Stimulated activated CD8-positive, alpha-beta memory T cell treated with anti-CD3 and anti-CD28 coated beads, Interleukin-4, amount 100 ng/mL, for 1 hour (primary cell): ENCODE results near the gene RHBDD1.

Source experiments
- DNase-seq, 2 donors: peaks; one replicate each; pipeline ENCODE4 v3.0.0-alpha.2; 2020; ENCODE audit warnings: low read depth in 2 of 2, low spot score in 1 of 2

RHBDD1 gene

DNA sequence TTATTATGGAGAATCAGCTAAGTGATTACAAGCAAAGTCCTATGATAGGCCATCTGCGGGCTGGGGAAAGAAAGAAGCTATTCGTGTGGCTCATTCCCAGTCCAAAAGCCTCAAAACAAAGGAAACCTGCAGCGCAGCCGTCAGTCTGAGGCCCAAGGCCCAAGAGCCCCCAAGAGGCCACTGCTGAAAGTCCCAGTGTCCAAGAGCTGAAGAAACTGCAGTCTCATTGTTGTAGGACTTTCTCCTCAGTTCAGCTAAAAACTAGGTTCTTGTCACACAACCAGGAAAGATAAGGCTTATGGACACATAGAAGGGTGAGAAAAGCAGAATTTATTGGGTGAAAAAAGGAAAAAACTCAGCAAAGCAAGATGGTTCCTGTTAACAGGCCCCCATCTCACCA lies 143.2 kb downstream of the RHBDD1 start:
- no peak for DNase-seq

DNA sequence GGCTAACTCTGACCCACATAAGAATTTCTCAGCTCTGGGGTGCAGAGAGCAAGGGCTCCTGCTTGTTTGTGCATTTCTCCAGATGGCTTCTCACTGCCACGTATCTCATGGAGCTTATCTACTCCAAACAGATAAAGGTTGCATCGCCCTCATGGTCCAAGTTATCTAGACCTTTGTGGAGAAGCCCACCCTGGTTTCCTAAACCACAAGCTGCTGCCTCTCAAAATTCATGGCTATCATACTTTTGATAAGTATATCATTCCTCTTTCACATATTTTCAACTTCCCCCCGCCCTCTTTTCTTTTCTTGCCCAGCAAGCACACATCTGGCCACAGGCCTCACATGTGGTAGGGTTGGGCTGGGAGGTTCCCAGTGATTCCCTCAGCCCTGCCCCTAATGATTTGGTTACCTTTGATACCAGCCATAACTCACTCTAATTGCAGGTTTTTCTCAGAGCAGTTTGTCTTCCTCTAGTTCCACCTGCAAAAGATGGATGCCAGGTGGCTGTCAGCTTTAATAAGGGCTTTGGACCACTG lies 146.0 kb downstream of the RHBDD1 start:
- DNase-seq: no peak

DNA sequence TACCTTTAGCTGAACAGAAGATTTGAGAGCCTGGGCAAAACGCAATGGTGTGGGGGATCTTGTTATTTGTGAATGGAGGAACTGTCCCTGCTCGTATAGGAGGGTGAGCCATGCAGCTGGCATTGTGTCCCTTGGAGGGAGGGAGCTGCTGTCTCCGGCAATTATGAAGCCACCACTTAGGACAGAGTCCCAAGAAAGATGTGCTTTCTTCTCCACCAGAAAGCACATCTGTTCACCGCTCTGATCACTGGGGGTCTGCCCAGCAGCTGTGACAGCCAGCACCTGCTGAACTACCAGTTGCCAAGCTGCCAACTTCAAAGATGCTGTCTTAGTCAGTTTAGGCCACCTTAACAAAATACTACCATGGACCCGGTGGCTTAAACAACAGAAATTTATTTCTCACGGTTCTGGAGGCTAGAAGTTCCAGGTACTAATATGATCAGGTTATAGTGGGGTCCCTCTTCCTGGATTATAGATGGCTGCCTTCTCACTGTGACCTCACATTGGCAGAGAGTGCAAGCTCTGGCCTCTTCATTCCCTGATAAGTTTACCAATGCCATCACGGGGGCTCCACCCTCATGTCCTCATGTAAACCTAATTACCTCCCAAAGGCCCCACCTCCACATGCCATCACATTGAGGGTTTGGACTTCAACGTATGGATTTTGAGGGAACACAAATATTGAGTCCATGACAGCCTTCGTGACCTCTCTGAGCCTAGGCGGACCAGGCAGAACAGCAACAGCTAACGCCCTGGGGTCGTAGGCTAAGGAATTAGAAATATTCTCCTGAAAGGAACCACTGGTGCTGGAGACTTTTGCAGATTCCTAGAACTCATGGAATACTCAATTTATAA lies 148.3 kb downstream of the RHBDD1 start:
- DNase-seq: no peak

DNA sequence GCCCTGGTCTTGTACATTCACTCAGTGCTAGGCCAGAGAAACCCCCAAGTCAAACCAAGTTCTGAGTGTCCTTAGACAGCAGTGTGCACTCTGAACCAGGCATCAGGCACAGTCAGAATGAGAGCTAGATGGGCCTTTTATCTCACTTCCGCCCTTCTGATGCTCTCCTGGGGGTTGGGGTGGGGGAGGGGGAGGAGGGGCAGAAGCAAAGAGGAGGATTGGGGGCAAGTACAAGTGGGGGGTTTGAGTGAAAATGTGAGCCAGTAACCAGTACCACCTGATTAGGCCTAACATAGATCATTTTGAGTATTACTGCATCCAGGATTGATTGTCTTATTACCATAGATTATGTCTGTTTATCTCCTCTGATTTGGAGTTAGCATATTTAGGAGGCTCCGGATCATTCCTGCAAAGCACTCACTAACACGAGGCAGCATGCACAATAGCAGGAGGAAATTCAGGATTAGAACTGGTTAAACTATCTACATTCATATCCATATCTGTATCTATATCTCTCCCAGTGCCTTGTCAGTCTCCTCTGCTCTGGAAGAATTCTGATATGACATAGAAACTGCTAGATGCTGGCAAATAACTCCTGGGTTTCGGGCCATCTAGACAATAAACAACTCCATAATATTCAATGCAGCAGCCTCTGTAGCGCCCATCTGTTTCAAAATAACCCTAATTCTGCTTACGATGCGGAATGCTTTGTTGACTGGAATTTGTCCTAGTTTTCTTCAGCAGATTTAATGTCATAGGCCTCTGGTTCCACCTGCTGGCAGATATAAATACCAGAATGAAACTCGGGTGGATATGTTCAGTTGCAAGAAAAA lies 149.1 kb downstream of the RHBDD1 start:
- no peak for DNase-seq

DNA sequence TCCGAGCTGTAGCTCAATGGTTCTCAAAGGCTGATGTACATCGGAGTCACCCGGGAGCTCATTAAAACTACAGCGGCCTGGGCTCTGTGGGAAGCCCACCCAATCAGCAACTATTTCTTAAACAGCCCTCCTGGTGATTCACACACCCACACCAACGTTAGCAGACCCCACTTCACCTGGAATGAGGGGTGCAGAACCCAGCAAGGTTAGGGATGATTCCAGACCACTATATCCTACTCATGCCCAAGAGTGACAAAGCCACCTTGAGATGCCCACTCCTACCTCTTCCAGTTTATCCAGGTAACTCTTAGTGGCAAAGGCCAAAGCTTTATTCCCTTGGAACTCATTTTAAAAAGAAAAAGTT lies 149.7 kb downstream of the RHBDD1 start:
- no peak for DNase-seq

DNA sequence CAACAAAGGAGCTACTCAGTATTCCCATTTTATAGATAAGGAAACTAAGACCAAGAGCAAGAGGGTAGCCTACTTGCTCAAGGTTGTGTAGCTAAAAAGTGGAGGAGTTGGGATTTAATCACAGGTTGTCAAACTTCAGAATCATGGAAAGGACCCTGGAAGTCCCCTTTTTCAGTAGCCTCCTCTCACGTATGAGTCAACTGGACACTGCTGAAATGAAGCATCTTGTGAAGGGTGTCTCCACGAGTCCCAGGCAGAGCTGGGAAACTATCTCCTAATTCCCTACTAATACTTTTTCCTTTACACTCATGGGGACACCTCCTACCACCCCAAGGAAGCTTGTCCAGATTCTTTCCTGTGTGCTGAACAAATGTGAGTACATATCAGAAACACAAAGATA lies 155.8 kb downstream of the RHBDD1 start:
- DNase-seq: no peak

DNA sequence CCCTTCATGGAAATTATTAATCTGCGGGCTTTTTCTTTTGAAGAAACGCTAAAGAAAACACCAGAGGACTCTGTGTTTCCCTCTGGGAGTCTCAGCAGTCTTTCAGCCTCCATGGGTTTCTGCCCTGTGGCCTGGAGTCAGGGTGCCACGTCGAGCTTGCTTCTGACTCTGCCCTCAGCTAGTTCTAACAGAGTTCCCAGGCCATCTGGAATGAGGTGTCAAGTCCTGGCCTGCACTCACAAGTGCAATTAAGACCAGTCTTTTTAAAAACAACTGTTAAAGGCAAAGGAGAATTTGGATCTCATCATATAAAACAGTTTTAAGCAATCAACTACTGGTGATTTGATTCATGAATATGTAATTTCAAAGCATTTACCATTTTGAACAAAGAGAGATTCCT lies 157.3 kb downstream of the RHBDD1 start:
- DNase-seq: no peak

DNA sequence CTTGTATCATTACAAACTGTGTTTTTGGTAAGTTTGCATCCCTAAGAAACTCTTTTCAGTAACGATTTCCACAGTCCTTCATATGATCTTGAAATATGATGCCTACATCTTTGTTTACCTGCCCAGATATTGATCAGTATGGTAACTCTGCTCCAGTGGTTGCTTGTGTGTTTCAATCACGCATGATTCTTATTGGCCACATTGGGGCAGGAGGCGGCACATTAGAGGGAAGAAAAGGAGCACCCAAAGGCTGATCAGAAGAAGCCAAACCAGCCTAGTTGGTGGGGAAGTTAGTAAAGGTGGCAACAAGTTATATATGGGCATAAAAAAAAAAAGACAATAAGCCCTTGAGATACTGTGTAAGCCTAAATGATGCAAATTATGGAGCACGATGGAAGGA lies 158.9 kb downstream of the RHBDD1 start:
- DNase-seq: no peak

DNA sequence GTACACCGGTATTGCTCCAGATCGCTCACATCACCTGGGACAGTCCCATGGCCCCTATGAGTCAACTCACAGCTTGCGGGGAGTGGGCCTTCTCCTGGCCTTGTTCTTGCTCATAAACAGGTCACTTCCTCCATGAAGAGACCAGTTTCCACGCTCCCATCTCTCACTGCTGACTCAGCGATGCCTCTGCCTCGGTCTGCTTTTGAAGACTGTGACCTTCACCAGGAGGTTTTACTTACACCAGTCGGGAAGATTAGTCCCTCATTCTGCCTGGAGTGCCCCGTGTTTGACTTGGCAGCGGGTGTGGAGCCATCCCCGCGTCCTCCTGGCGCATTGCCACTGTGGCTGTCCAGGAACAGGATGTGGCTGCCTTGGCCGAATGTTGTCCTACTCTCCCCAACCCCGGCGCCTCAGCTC lies 159.8 kb downstream of the RHBDD1 start:
- DNase-seq: no peak

DNA sequence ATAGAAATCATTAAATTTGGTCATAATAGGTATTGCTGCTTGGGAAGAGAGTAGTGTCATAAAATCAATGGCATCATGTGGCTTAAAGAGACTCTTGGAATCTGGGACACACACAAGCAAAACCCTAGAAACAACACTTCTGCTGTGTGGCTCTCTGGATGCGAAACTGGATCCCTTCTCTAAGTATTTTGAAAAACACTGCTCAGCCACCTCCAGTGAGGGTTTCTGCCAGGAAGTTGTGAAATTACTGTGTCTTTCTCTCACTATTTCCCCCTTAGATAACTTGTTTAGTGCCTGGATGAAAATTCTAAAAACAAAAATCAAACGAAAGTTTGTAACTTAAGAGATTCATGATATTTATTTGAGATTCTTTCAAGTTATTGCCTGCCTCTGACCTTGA lies 163.8 kb downstream of the RHBDD1 start:
- DNase-seq: no peak

DNA sequence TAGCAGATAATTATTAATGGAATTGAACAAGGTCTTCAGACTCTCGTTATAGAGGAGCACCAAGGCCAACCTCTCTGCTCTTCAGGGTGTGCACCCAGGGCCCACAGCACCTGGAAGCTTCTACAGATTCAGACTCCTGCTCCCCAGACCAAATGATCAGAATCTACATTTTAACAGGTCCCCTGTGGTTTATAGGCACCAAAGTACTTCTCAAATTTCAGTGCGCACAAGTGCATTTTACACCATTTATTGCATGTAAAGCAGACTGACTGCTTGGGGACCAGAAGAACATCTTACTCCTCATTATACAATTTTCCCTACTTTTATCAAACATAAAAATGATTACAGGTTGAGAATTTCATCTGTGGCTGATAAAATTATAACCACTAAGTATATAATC lies 164.3 kb downstream of the RHBDD1 start:
- no peak for DNase-seq

DNA sequence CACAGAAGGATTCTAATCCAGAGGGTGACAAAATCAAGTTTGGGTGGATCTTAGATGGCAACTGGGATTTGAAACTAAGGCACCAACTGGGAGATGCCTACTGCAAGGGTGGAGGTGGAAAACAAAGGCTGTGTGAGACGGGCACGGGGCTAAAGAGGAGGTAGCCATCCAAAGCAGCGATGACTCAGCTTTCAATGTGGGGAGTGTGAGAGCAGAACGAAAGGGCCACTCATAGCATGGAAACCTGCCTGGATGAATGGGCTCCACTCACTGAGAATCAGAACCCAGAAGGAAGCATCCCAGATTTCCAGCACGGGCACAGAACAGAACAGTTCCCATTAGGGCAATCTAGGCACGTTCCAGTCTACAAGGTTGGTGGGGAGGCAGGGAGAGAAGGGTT lies 168.6 kb downstream of the RHBDD1 start:
- no peak for DNase-seq

DNA sequence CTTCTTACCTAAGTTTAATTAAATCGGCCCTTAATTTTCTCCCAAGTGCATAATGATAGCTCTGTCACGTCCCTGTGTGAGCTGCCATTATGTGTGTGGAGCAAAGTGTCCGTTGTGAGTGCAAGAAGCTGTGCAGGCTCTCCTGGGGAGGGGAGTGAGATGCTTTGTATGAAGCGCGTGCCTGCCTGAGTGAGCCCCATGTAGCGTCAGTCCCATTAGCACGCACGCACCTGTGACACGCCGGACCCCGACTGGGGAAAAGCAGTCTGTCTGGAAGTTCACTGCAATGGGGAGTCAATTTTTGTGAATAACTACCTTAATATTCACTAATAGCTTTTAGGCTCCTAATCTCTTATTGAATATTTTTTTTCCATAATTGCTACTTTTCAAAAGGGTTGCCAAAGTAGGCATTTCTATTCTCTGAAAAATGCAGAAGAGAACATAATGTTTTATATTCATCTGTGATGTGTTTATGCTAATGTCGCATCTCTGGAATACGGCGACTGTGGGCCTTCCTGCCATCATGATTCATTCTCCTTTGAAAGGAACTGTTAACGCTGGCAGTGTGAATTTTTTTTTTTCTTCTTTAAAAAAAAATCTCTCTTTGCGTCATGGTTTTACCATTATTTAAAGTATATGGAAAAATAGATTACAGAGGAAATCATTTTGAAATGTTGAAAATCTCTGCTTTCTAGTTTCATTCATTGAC lies 170.5 kb downstream of the RHBDD1 start:
- DNase-seq: no peak

DNA sequence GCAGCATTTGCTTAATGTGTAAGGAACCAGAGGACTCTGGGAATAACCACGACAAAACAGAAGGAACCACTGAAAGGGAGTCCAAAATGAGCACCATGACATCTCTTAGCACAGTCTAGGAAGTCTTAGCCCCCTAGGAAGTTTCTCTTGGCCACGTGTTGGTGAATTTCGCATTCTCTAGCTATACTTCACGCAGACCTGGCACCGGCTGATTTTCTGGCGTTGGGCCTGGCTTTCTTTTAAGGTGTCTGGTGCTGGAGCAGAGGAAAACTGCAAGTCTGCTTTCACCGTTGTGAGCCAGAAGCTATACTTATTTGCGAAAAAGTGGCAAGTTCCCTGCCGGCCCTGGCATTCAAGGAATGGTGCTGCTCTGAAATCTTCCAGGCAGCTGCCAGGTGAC lies 171.3 kb downstream of the RHBDD1 start:
- DNase-seq: no peak

DNA sequence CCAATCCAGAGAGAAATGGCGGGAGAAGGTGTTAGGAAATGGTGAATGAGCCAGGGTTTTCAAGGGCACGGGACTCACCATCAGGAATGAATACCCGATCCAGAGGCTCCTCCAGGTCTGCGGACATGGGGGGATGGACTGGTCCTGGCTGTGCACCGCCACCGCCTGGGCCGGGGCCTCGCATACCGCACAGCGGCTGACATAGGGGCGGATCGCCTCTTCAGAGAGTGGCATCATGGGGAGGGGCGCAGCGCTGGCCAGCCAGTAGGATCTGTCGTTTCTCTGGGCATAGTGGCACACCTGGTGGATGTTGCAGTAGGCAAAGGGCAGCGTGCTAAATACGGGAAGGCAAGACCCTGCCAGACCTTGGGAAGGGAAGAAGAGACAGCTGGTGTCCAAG lies 172.1 kb downstream of the RHBDD1 start:
- DNase-seq: no peak

DNA sequence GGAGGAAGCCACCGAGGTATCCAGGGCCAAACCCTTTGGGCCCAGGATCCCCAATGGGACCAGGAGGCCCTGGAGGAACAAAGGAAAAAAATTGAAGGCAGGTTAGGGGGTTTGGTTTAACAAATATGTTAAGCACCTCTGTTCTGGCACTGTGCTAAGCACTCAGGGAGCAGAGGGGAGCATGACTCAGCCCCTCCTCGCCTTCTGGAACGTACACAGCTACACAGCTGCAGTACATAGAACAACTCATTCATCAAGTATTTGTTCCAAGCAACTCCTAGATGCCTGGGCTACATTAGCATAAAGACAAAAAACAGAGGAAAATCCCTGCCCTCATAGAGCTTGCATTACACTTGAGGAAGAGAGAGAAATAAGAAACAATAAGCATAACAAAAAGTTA lies 174.6 kb downstream of the RHBDD1 start:
- DNase-seq: no peak

DNA sequence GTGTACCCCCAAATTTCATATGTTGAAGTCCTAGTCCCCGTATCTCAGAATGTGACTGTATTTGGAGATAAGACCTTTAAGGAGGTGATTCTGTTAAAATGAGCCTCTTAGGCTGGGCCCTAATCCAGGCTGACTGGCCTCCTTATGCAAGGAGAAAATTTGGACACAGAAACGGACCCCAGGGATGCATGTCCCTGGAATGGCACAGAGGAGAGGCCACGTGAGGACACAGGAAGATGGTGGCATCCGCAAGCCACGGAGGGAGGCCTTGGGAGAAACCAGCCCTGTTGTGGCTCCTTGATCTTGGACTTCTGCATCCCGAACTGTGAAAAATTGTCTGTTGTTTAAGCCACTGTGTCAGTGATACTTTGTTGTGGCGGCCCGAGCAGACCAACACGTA lies 177.5 kb downstream of the RHBDD1 start:
- DNase-seq: no peak

DNA sequence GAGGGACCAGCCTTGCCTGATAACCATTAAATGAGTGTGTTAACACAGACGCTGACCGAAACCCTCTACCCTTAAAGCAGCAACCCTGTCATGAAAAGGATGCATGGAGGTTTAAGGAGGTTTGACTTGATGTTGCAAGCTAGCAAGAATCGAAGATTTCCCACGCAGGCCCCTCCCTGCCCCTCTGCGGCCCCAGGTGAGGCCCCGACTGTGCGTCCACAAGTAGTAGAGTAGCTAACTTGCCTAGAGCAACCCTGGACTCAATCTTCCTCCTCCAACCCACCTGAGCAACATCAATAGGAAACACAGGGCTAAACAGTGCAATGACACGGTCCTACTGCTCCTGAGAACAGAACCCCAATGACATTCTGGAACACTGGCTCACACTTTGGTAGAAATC lies 178.0 kb downstream of the RHBDD1 start:
- no peak for DNase-seq

DNA sequence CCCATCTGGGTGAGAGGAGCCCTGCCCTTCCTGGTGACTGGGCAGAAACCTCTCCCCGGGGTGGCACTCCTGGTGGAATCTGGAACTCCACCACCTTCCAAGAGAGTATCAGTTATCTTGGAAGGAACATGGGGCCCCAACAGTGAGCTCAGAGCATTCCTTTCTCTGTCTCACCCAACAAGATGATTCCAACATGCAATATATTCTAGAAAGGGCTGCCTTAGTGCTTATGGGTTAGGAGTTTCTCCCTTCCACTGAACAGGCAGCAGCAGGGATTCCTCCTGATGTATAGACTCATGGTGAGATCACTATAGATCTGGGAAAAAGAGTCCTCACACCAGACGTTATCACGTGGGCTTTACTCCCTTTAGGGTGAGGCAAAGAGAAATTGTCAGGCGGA lies 181.0 kb downstream of the RHBDD1 start:
- DNase-seq: no peak

DNA sequence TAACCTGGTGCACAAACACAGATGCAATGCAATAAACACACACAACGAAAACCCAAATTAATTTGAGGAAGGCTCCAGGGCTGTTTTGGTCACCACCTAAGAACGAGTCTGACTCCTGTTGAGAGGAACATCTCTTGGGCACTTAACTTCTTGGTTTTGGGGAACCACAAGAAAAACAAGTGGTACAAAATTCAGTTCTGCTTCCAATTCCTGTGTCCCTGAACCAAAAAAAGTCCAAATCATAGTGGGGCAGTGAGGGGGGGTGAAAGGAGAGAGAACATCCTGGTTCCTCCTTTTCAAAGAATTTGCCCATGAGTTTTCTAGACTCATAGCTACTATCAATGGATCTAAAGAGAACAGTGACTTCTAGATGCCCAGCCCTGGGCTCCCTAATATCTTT lies 184.6 kb downstream of the RHBDD1 start:
- DNase-seq: no peak

DNA sequence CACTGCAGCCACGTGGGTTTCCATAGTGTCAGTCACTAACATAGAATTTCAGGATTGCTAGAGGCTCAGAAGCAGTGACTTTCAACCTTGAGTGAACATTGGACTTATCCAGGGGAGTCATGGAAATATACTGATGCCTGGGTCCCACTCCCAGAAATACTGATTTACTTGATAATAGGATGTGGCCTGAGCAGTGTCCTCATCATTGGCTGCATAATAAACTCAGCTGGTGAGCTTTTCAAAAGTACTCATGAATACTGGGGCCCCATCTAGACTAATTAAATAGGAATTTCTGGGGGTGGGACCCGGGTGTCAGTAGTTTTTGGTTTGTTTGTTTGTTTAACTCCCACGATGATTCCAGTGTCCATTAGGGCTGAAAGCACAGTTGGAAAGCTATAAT lies 186.8 kb downstream of the RHBDD1 start:
- DNase-seq: no peak

DNA sequence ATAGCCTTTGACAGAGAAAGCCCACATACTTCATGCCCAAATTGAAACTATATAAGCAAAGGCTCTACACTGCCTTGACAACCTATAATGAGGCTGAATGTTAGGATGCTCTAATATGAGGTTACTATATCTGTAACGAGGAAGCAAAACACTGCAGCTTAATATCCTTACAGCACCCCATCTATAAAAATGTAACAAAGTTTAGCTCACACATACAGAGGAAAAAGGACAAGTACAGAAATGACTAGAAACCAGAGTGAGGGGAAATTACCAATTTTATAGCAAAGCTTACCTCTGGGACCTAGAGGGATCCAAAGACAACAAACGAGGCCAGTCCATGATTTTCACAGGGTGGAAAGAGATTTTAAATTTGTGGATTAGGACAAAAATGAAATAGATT lies 189.7 kb downstream of the RHBDD1 start:
- no peak for DNase-seq
